Natural killer cell (primary cell): ENCODE data around the gene TOGARAM2. TPM values are rescaled to one million over a fixed set of nuclear protein-coding genes. Genes with fewer than 3 reads are reported as not detected.

Experiments
- ATAC-seq, 3 donors: fragments of 150-1000 bp in 2 of 3; fragments of 200-7000 bp in 1 of 3; cut with Tn5 transposase; 1 replicate in 1 of 3; 2 replicates in 2 of 3; pipeline ENCODE4 v1.10.0; 2021; ENCODE audit warnings: mild to moderate bottlenecking in 2 of 3, moderate library complexity in 2 of 3
- DNase-seq, 2 donors: peaks; one replicate each; pipeline versions ENCODE4 v3.0.0 to v3.0.0-alpha.2; 2013 to 2021; ENCODE audit warnings: mixed read lengths in 1 of 2
- H3K27ac ChIP-seq: one replicate; pipeline ENCODE4 v1.5.1; 2013; ENCODE audit warnings: mild to moderate bottlenecking, low read length
- H3K27me3 ChIP-seq: one replicate; pipeline ENCODE4 v1.6.1; 2013; ENCODE audit warnings: low read length; ENCODE audit not compliant: control insufficient read depth, insufficient read depth
- H3K36me3 ChIP-seq: one replicate; pipeline ENCODE4 v1.6.1; 2013; ENCODE audit warnings: low read length; ENCODE audit not compliant: control insufficient read depth, insufficient read depth
- H3K4me1 ChIP-seq: one replicate; pipeline ENCODE4 v1.6.1; 2013; ENCODE audit warnings: low read length; ENCODE audit not compliant: control insufficient read depth, insufficient read depth
- H3K4me3 ChIP-seq: one replicate; pipeline ENCODE4 v1.5.1; 2013; ENCODE audit warnings: low read length
- H3K9me3 ChIP-seq: one replicate; pipeline ENCODE4 v1.6.1; 2013; ENCODE audit warnings: low read length; ENCODE audit not compliant: control insufficient read depth, insufficient read depth
- H3K27ac Mint-ChIP-seq, 2 donors: one replicate each; pipeline ENCODE4 v1.8.0; 2022; ENCODE audit warnings: mild to moderate bottlenecking in 2 of 2, mixed read lengths in 2 of 2, moderate library complexity in 1 of 2
- H3K27me3 Mint-ChIP-seq, 2 donors: one replicate each; pipeline ENCODE4 v1.8.0; 2022; ENCODE audit warnings: low read depth in 2 of 2, mixed read lengths in 2 of 2
- H3K36me3 Mint-ChIP-seq: one replicate; pipeline ENCODE4 v1.8.0; 2022; ENCODE audit warnings: mixed read lengths
- H3K4me1 Mint-ChIP-seq, 2 donors: one replicate each; pipeline ENCODE4 v1.8.0; 2022; ENCODE audit warnings: mixed read lengths in 2 of 2
- H3K4me3 Mint-ChIP-seq: one replicate; pipeline ENCODE4 v1.8.0; 2022; ENCODE audit warnings: mild to moderate bottlenecking, moderate library complexity, mixed read lengths
- H3K9me3 Mint-ChIP-seq, 2 donors: one replicate each; pipeline ENCODE4 v1.8.0; 2022; ENCODE audit warnings: mixed read lengths in 2 of 2
- WGBS: methylation state at CpG from one replicate; pipeline ENCODE4 v1.1.7; 2013; ENCODE audit warnings: missing lambda C conversion rate; ENCODE audit not compliant: insufficient coverage; 5-methylcytosine and 5-hydroxymethylcytosine counted together
- intact Hi-C: fragments of 100-400 bp; cut with micrococcal nuclease; formaldehyde crosslinking; loops from one replicate; pipeline ENCODE4 v1.14.2; 2022
- total RNA-seq, 4 donors: library from RNA; stranded (reverse); fragments of 120-200 nt in 1 of 4; gene quantifications; one replicate each; pipeline versions ENCODE4 v1.2.3 to v1.2.4, GENCODE V29; 2013 to 2022
- TF ChIP-seq, protein P1 (sequence below): fragments of 200-600 bp; IDR thresholded peaks from one replicate; pipeline ENCODE4 v1.8.0; 2022; ENCODE audit warnings: antibody characterized with exemption

The TOGARAM2 gene
- total RNA-seq, 3 donors from 2014 or later (not counting 1 experiment from before 2014, with no cell fraction given): 25.9 to 53.2 (median 30.8) TPM

DNA sequence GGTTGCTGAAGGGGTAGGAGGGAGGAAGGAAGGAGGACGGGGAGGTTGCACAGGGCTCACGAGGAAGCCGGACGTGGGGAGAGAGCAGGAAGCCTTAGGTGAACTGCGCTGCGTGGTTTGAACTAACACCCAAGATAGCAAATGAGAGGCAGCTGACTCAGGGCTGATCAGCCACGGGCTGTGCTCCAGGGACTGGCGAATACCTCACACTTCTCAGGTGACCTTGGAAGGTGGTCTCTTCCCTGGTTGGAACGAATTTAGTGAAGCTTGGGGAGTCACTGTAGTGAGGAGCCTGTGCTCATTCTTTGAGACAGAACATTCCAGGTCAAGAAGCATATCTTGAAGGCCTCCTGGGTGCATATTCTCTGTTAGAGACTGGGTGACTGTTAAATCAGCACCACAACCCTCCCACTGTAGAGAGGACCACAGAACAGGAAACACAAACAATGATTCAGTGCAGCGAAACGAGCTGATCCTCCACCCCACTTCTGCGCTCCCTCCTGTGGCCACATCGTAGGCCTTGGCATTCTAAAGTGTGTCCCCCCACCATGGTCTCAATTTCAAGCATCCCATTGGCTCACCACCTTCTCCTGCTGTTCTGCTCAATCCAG, 33.8 kb downstream of the TOGARAM2 start:
- Mint-ChIP-seq H3K27me3 (no peaks in the 10 kb centered on the region), H3K36me3 (peaks cover 4% of the 10 kb centered on the region)
- H3K4me3 ChIP-seq: peak overlapping the region; percentile 34

DNA sequence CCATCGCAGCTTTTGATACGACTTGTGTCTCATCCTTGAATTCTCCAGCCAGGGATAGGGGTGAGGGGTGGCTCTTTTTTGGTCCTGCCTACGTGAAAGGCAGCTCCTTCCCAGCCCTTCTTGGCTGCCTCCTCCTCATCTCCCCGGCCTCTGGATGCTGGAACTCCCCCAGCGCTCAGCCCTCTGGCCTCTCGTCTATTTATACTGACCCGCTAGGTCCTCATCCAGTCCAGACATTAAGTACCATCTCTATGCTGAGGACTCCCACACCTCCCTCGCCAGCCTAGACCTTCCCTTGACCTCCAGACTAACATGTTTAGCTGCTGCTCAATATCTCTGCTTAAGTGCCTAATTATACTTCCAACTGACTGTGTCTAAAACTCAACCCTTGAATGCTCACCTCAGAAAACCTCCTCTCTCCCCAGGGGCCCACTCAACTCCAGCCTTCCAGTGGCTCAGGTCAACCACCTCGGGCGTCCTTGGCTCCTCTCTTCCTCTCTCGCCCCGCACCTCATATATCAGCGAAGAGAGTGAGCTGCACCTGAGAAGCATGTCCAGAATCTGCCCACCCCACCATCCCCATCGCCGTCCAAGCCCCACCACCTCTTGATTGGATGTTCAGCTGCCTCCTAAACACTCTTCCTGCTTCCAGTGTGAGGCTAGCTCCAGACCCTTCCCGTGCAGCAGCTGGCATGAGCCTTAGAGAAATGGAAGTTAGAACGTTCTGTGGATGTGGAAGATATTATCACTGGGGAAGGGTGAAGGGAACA, 34.8 kb downstream of the TOGARAM2 start:
- intact Hi-C loops: loop anchor here (1.0 to 10.0 kb wide), 6 partner anchors 100 to 1209 kb away; no protein-coding TSS in a partner anchor
- no peak for ATAC-seq
- H3K9me3 ChIP-seq: no peaks in the 10 kb centered on the region

More for the DNA sequence above, 33.8 kb downstream of the TOGARAM2 start:
- peak; percentile 52 to 74 (median 56) for ATAC-seq
- peaks cover 4% of the 10 kb centered on the region for H3K36me3 ChIP-seq
- TF ChIP-seq, protein P1, sequence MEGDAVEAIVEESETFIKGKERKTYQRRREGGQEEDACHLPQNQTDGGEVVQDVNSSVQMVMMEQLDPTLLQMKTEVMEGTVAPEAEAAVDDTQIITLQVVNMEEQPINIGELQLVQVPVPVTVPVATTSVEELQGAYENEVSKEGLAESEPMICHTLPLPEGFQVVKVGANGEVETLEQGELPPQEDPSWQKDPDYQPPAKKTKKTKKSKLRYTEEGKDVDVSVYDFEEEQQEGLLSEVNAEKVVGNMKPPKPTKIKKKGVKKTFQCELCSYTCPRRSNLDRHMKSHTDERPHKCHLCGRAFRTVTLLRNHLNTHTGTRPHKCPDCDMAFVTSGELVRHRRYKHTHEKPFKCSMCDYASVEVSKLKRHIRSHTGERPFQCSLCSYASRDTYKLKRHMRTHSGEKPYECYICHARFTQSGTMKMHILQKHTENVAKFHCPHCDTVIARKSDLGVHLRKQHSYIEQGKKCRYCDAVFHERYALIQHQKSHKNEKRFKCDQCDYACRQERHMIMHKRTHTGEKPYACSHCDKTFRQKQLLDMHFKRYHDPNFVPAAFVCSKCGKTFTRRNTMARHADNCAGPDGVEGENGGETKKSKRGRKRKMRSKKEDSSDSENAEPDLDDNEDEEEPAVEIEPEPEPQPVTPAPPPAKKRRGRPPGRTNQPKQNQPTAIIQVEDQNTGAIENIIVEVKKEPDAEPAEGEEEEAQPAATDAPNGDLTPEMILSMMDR: peak; percentile 50
- Mint-ChIP-seq H3K9me3 (no peaks in the 10 kb centered on the region), H3K4me3 (peak overlapping the region; percentile 94), H3K27ac (peak overlapping the region; percentile 100), H3K4me1 (peaks cover 78 to 84% of the 10 kb centered on the region in 2 donors)
- peak; percentile 74 to 89 for DNase-seq
- 2% methylated on average over 13 of the region's 13 CpGs for WGBS
- peaks cover 84% of the 10 kb centered on the region for H3K4me1 ChIP-seq
- H3K27ac ChIP-seq: peak overlapping the region; percentile 100
- intact Hi-C loops: loop anchor here (1.0 to 10.0 kb wide), 7 partner anchors 101 to 1210 kb away; partner anchors contain the start of gene PPP1CB
- H3K9me3 ChIP-seq: no peaks in the 10 kb centered on the region
- H3K27me3 ChIP-seq: no peaks in the 10 kb centered on the region

DNA sequence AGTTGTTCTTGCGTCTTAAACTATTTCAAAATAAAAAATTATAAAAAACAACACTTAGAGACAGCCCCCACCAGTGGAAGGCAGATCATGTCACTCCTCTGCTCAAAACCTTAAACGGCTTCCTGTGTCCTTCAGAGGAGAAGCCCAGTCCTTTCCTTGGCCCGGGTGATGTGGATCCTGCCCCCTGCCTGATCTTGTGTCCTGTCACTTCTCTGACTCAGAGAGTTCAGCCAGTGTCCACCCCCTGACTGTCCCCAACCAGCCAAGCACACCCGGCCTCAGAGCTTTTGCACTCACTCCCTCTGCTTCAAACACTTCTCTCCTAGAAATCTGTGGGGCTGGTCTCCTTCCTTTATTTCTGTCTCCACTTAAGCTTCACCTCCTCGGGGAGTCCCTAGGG, 35.4 kb downstream of the TOGARAM2 start:
- 22% methylated on average over 5 of the region's 5 CpGs for WGBS
- DNase-seq (peak in 1 of 2 donors; percentile 31), ATAC-seq (no peak)
- Mint-ChIP-seq H3K4me3 (peak overlapping the region; percentile 94), H3K27ac (peak overlapping the region; percentile 100), H3K36me3 (peaks cover 9% of the 10 kb centered on the region), H3K9me3 (no peaks in the 10 kb centered on the region), H3K27me3 (no peaks in the 10 kb centered on the region), H3K4me1 (peaks cover 74 to 79% of the 10 kb centered on the region in 2 donors)
- intact Hi-C loops: loop anchor here (10.0 kb wide), 4 partner anchors 192 to 1208 kb away; no protein-coding TSS in a partner anchor
- peaks cover 4% of the 10 kb centered on the region for H3K36me3 ChIP-seq
- peaks cover 71% of the 10 kb centered on the region for H3K4me1 ChIP-seq
- no peaks in the 10 kb centered on the region for H3K9me3 ChIP-seq
- TF ChIP-seq, protein P1: no peak
- peak overlapping the region; percentile 100 for H3K27ac ChIP-seq
- H3K27me3 ChIP-seq: no peaks in the 10 kb centered on the region
- H3K4me3 ChIP-seq: no peak overlapping the region

More for the DNA sequence above, 34.8 kb downstream of the TOGARAM2 start:
- 82% methylated on average over 17 of the region's 17 CpGs for WGBS
- H3K4me1 ChIP-seq: peaks cover 77% of the 10 kb centered on the region
- Mint-ChIP-seq H3K27me3 (no peaks in the 10 kb centered on the region), H3K36me3 (peaks cover 9% of the 10 kb centered on the region), H3K4me1 (peaks cover 76 to 80% of the 10 kb centered on the region in 2 donors), H3K9me3 (no peaks in the 10 kb centered on the region), H3K27ac (peak overlapping the region; percentile 100), H3K4me3 (peak overlapping the region; percentile 94)
- no peak for DNase-seq
- H3K27me3 ChIP-seq: no peaks in the 10 kb centered on the region
- H3K27ac ChIP-seq: peak overlapping the region; percentile 100
- H3K36me3 ChIP-seq: peaks cover 4% of the 10 kb centered on the region
- TF ChIP-seq, protein P1: no peak
- H3K4me3 ChIP-seq: no peak overlapping the region
